Chondrocyte (in vitro differentiated cells): ENCODE data around the gene ANKS4B. TPM values are rescaled to one million over a fixed set of nuclear protein-coding genes. Genes with fewer than 3 reads are reported as not detected.
A peak's percentile ranks its signal among the peaks of the same experiment; 100 is the strongest.

Experiments
- DNase-seq: peaks from one replicate; pipeline ENCODE4 v3.0.0; 2021; ENCODE audit warnings: mixed read lengths, low spot score
- H3K27ac Mint-ChIP-seq: one replicate; pipeline ENCODE4 v1.8.0; 2021; ENCODE audit warnings: mild to moderate bottlenecking, moderate library complexity, mixed read lengths; ENCODE audit not compliant: unreplicated experiment
- H3K27me3 Mint-ChIP-seq: 2 replicates; pipeline ENCODE4 v1.8.0; 2021; ENCODE audit warnings: low read depth, mixed read lengths
- H3K36me3 Mint-ChIP-seq: 2 replicates; pipeline ENCODE4 v1.8.0; 2021; ENCODE audit warnings: low read depth, mixed read lengths
- H3K4me1 Mint-ChIP-seq: 2 replicates; pipeline ENCODE4 v1.8.0; 2021; ENCODE audit warnings: low read depth, mild to moderate bottlenecking, mixed read lengths
- H3K4me3 Mint-ChIP-seq: one replicate; pipeline ENCODE4 v1.8.0; 2021; ENCODE audit warnings: mild to moderate bottlenecking, moderate library complexity, mixed read lengths; ENCODE audit not compliant: unreplicated experiment
- H3K9me3 Mint-ChIP-seq: 2 replicates; pipeline ENCODE4 v1.8.0; 2021; ENCODE audit warnings: low read depth, mixed read lengths
- total RNA-seq: library from RNA; stranded (reverse); gene quantifications from 3 replicates; pipeline ENCODE4 v1.2.1, GENCODE V29; 2021
- TF ChIP-seq, protein P1 (sequence below): fragments of 200-600 bp; sonication (generic); IDR thresholded peaks from 2 replicates; pipeline ENCODE4 v1.5.0; 2021; ENCODE audit warnings: antibody characterized with exemption, mild to moderate bottlenecking, moderate library complexity

ANKS4B gene
- total RNA-seq, 1 donor from 2014 or later: not detected

GRCh38 chr16:21300309-21301167, 67.0 kb downstream of the ANKS4B start:
- H3K27ac Mint-ChIP-seq: peak overlapping the region; percentile 92
- no peak for DNase-seq
- no peaks in the 10 kb centered on the region for H3K9me3 Mint-ChIP-seq
- H3K4me3 Mint-ChIP-seq: peak overlapping the region; percentile 84
- H3K27me3 Mint-ChIP-seq: peaks cover 5% of the 10 kb centered on the region
- H3K4me1 Mint-ChIP-seq: peaks cover 30% of the 10 kb centered on the region
- TF ChIP-seq, protein P1, sequence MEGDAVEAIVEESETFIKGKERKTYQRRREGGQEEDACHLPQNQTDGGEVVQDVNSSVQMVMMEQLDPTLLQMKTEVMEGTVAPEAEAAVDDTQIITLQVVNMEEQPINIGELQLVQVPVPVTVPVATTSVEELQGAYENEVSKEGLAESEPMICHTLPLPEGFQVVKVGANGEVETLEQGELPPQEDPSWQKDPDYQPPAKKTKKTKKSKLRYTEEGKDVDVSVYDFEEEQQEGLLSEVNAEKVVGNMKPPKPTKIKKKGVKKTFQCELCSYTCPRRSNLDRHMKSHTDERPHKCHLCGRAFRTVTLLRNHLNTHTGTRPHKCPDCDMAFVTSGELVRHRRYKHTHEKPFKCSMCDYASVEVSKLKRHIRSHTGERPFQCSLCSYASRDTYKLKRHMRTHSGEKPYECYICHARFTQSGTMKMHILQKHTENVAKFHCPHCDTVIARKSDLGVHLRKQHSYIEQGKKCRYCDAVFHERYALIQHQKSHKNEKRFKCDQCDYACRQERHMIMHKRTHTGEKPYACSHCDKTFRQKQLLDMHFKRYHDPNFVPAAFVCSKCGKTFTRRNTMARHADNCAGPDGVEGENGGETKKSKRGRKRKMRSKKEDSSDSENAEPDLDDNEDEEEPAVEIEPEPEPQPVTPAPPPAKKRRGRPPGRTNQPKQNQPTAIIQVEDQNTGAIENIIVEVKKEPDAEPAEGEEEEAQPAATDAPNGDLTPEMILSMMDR: peak; percentile 95
- H3K36me3 Mint-ChIP-seq: no peaks in the 10 kb centered on the region

DNA sequence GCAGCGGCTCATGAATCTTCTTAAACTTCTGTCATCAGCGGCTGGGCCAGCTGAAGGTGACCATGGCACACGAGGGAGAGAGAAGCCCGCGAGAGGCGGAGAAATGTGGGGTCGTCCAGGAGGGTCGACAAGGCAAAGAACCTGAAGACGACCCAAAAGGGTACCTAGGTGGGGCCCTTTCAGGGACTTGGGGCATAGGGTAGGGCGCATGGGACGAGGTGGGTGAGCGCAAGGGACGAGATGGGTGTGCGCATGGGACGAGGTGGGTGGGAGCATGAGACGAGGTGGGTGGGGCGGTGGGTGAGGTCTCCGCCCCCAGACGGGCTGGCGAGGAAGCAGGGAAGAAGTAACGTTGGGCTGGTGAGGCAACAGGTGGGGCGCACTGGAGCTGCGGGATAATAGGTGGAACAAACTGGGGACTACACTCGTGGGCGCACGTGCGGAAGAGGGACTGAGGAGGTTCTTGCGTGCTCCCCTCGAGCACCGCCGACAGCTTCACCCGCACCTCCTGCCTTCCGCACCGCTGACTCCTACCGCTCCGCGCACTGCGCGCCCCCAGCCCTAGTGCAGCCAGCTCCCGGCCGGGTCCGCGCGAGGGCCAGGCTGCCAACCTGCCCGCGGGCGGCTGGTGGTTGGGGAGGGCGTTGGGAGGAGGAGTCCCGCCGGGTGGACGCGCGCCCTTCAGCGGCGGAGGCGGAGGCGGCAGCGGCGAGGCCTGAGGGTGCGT, 67.8 kb downstream of the ANKS4B start:
- Mint-ChIP-seq H3K27ac (peak overlapping the region; percentile 92), H3K4me1 (peaks cover 24% of the 10 kb centered on the region), H3K27me3 (peaks cover 5% of the 10 kb centered on the region), H3K36me3 (no peaks in the 10 kb centered on the region), H3K9me3 (no peaks in the 10 kb centered on the region), H3K4me3 (peak overlapping the region; percentile 84)
- DNase-seq: peak; percentile 90
- TF ChIP-seq, protein P1: peak; percentile 65

- Mint-ChIP-seq H3K27me3 (peaks cover 5% of the 10 kb centered on the region), H3K27ac (peak overlapping the region; percentile 74), H3K4me3 (peak overlapping the region; percentile 84), H3K36me3 (no peaks in the 10 kb centered on the region), H3K4me1 (peaks cover 22% of the 10 kb centered on the region), H3K9me3 (no peaks in the 10 kb centered on the region)
- DNase-seq: no peak
- TF ChIP-seq, protein P1: no peak
Observed at GRCh38 chr16:21301895-21302291, 68.4 kb downstream of the ANKS4B start.

DNA sequence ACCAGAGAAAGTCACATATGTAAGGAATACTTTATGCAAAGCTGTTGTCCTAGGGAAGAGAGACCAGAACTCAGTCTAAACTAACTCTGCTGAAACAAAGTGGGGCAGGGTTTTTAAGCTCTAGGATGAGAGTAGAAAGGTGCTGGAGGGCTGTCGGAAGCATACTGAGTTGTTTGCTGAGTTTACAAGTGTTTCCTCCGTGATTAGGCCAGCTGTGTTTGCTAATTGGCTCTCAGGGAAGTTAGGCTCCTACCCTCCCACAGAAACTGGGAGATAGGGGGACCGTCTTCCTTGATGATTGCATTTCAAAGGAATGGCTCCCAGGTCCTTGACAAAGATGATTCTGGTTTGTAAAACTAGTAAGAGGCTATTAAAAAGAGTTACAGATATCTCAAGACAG, 69.0 kb downstream of the ANKS4B start:
- H3K27ac Mint-ChIP-seq: peak overlapping the region; percentile 74

More for the DNA sequence above, 69.0 kb downstream of the ANKS4B start:
- no peaks in the 10 kb centered on the region for H3K9me3 Mint-ChIP-seq
- TF ChIP-seq, protein P1: no peak
- H3K4me3 Mint-ChIP-seq: peak overlapping the region; percentile 84
- H3K4me1 Mint-ChIP-seq: peaks cover 22% of the 10 kb centered on the region
- no peaks in the 10 kb centered on the region for H3K36me3 Mint-ChIP-seq
- DNase-seq: no peak
- H3K27me3 Mint-ChIP-seq: peaks cover 5% of the 10 kb centered on the region
